ENCODE measurements around the gene ASIC2.

ASIC2 gene

DNA sequence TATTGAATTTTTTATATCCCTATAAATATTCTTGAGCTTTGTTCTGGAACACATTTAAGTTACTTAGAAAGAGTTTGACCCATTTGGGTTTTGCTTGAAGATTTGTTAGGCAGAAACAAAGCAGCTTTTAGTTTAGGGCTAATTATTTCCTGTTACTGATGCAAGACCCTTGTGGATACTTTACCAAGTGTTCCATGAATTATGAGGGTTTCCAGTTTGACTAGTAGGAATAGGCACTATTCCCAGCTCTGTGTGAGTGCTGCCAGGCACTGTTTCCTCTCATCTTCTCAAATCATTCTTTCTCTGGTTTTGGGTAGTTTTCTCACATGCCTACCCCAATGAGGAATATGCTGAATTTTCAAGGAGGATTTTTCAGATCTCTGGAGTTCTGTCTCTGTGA is 221.4 kb downstream of the ASIC2 start:
- no peak for DNase-seq (ENCODE audit: low read depth in 2 of 2)

DNA sequence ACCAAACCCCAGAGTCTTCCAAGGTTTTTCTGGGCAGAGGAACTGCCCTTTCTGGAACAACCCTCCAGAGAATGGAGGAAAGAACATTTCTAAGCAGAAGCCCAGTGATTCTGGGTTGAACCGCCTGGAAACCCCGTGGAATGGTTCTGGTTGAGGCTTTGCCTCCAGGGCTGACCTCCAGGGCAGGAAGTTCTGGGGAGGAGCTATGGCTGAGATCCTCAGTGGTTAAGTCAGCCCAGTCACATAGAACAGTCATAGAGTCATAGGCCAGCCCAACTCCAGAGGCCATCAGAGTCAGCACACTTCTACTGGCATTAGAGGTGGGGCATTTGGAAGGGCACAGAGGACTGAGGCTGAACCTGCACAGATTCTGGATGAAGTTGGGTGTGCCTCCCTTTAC is 235.5 kb downstream of the ASIC2 start:
- DNase-seq (ENCODE audit: low read depth in 2 of 2): no peak

DNA sequence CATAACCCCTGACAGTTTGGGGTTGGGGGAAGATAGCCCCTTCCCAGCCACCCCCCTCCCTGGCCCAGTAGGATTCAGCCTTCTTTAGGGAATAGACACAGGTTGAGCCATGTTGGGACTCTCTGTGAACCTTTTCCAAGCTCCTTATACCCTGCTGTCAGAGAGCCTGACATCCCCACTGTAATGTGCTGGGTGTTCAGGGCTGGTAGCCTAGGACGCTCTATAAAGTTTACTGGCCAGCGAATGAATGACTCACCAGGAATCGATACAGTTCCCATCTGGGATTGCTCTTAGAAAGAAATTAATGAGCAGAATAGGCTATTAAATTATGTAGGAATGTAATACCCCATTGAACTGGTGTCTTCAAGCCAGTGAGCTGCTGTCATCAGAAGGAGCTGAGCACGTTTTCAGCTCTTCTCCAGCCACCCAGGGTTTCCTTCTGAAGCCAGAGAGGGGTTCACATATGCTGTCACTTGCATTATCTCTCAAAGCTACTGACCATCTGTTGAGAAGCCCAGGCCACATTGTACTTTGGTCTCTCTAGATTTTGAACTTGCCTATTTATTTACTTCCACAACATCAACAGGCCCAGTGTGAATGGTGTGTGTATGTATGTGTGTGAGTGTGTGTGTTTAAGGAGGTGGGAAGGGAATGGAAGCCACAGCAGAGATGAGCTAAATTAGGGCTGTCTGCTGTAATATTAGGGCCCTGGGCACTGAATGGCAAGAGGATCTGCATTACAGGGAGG is 236.5 kb downstream of the ASIC2 start:
- no peak for DNase-seq (ENCODE audit: low read depth in 2 of 2)

DNA sequence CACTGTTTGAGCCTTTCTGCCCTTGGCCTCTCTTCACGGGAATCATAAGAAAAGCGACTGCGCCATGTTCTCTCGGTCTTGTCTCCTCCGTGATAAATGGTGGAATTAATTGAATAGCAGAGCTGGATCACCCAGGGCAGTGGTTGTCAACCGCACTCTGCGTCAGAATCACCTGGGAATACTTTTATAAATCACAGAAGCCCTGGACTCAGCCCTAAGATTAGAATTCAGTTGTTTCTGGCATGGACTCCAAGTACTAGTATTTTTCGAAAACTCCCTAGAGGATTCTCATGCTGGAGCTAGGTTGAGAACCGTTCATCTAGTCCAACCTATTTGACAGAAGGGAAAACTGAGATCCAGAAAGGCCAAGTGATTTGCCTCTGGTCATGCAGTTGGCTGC is 237.3 kb downstream of the ASIC2 start:
- DNase-seq (ENCODE audit: low read depth in 2 of 2): no peak

GRCh38 chr17:33055171-33055611 is 237.9 kb downstream of the ASIC2 start:
- DNase-seq (ENCODE audit: low read depth in 2 of 2): no peak

- no peak for DNase-seq (ENCODE audit: low read depth in 2 of 2)
Observed at GRCh38 chr17:33054412-33054811, 238.7 kb downstream of the ASIC2 start.

GRCh38 chr17:33053676-33054075 is 239.4 kb downstream of the ASIC2 start:
- no peak for DNase-seq (ENCODE audit: low read depth in 2 of 2)

DNA sequence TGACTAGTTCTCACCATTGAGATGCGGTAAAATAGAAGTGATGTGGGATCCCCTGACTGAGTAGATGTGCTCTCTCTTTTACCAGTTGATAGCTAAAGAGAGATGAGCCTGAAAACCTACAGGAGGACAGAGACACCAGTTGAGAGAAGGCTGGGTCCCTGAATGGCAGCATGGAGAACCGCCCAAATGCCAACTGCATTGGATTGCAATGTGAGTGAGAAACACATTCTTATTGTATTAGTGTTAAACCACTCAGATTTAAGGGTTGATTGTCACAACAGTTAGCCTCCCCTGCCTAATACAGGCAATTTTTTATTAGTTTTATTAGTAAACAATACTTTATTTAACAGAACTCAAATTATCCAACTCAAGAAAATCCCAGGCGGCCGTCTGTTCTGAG is 240.2 kb downstream of the ASIC2 start:
- DNase-seq (ENCODE audit: low read depth in 2 of 2): no peak

DNA sequence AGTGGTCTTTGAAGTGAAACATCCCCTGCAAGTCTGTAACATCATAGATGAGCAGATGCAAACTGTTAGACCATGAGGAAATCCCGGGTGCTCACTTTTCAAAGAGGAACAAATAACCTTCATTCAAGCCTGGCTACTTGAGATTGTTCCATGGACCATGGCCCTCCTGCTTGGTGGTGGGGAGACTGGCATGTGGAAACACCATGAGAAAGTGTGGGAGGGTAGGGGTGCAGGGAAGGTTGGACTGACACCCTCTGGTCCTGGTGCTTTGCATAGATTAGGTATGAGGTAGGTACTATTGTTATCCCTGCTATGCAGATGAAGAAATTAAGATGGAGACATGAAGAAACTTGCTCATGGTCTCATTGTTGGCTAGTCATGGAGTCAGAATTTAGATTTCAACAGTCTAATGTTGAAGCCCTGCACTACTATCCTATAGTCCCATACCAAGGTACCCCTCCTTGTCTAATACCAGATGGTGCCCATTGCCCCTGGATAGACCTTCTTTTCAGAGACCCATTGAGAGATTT is 242.4 kb downstream of the ASIC2 start:
- no peak for DNase-seq (ENCODE audit: low read depth in 2 of 2)

DNA sequence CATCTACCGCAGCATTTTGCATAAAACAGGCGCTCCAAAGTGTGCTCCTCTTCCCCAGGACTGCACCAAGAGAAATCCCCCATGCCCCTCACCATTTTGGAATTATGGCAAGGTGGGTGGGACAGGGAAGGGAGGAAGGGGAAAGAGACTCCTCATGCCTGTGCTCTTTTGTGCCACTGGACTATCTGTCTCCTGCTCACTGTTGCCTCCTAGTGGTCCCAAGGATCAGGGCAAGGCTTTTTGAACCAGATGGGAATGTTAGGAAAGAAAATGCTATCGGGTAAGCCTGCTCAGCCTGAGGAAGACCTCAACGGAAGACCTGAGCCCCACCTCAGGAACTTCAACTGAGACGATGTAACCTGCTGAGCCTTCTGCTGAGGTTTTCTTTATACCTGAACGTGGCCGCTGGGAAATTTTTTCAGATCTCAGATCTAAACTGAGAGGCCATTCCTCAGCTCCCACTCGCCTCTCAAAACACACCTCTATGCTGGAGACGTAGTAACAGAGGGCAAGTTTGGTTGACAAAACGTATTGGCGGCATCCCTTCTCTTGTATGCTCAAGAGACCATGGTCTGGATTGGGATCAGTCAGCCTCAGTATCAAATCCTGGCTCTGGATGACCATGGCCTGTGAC is 243.2 kb downstream of the ASIC2 start:
- DNase-seq (ENCODE audit: low read depth in 2 of 2): peak in 1 of 2 experiments; percentile 1

DNA sequence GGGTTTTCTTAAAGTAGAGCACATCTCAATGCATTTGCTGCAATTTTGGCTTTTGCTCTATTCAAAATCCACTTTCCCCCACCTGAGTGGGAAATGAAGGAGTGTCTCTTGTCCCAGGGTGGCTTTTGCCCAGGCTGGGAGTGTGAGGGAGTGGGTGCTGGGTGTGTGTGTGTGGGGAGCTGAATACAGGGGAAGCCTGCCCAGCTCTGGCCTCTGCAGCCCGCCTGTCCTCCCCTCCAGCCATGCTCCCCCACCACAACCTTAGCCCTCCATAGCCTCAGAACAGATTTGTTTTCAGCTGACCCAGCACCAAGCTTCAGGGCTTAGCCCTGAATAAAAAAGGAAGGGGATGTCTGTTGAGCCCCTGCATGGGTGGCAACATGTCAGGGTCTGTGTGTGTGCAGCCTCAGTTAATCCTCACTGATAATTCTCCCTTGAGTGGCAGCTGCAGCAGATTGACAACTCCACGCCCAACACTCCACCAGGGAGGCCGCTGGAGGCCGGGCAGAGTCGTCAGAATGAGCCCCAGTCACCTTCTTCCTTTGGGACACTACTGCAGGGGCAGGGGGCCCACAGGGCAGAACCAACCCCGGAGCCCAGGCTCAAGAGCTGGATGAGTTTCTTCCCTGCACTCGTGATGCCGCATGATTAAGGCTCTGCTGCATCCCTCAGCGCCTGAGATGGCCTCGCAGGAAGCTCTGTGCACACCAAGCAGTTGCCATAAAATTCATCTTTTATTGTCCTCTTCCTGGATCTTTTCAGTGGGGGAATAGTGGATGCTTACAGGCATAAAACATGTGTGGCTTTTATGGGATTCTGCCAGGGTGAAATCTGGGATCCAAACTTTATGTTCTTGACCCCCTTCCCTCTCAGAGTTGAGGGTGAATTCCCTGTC is 246.5 kb downstream of the ASIC2 start:
- no peak for DNase-seq (ENCODE audit: low read depth in 2 of 2)

GRCh38 chr17:33045216-33045615 is 247.9 kb downstream of the ASIC2 start:
- no peak for DNase-seq (ENCODE audit: low read depth in 2 of 2)

- no peak for DNase-seq (ENCODE audit: low read depth in 2 of 2)
Observed at GRCh38 chr17:33044771-33045170, 248.3 kb downstream of the ASIC2 start.

DNA sequence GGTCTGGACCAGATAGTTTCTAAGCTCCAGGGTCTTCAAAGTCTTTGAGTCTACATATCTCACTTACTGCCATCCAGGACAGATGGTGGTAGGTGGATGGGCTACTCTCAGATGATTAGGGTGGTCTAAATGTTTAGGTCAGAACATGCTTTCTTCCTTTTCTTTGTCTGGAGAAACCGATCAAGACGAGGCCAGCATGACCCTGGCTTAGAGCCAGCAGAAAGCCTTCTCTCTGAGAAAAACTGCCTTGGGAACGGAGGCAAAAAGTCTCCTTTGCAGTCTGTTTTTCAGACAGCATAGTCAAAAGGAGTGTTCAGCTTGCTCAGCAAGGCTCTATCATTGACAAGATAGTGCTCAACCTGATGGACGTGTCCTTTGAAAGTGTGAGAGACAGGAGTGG is 252.6 kb downstream of the ASIC2 start:
- DNase-seq (ENCODE audit: low read depth in 2 of 2): no peak

GRCh38 chr17:33039874-33040273 is 253.2 kb downstream of the ASIC2 start:
- peak; percentile 55 to 62 for DNase-seq (ENCODE audit: low read depth in 2 of 2)

DNA sequence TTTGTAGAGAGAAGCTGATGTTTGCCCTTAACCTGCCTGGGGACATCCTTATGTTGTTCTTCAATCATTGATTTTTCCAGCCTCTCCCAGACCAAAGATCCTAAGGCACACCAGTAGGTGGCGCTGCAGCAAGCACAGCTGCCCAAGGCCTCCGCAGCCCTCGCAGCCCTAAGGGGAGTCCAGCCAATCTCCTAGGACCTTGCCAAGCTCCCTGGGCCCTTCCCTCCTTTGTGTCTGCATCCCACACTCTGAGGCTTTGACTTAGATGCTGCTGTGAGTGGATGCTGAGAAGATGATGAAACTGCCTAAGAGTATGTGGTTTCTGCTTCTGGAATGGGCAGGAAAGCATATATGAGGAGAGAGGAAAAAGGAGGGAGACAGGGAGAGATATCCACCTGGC is 254.4 kb downstream of the ASIC2 start:
- no peak for DNase-seq (ENCODE audit: low read depth in 2 of 2)

GRCh38 chr17:33033176-33033575 is 259.9 kb downstream of the ASIC2 start:
- DNase-seq (ENCODE audit: low read depth in 2 of 2): no peak

GRCh38 chr17:33028778-33029177 is 264.3 kb downstream of the ASIC2 start:
- no peak for DNase-seq (ENCODE audit: low read depth in 2 of 2)

DNA sequence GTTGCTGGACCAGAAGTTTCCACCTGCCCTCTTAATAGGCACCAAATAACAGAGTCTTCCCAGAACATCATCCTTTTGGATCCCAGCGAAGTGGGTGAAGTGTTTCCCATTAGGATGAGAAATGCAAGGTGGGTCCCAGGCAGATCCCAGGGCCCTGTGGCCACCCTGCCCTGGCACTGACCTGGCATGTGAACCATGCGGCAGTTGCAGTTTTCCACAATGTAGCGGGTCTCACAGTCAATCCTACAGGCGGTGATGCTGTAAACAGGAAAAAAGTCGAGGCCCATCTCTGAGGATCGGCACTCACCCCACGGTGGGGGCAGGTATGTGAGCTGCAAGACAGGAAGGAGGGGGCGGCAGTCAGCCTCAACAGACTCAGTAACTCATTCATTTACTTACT is 265.0 kb downstream of the ASIC2 start:
- DNase-seq (ENCODE audit: low read depth in 2 of 2): no peak

DNA sequence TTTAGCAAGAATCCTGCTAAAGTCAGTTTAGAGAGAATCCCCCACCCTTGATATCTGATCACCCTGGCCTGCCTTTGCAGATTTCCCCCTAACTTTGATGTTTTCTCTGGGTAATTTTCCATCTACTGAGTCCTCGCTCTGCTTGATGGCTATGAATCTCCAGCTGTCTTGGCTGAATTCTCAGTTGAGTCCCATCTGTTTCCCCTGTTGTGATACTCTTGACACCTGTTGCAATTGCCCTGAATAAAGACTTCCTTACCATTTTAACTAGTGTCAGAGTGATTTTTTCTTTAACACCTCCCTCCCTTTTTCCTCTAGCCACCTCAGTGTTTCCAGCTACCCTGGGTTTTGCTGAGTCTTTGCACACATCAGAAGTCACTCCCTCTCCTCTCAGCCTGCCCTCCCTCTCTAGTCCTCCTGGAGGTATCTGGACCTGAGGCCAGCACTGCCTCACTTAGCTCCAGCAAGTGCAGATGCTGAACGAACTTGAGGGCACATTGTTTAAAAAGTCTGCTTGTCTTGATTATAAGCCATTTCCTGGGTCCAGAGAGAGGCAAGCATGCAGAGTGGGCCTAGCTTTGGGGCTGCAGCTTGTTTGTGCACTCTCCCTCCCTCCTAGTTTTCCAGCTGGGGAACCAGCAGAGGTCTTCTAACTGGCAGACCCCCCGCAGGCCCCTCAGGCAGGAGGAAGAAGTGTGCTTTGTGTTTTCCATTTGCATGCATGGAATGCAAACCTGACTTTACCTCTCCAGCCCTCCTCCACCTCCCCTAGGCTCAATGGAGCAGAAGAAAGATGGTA is 268.2 kb downstream of the ASIC2 start:
- DNase-seq (ENCODE audit: low read depth in 2 of 2): no peak

GRCh38 chr17:33023790-33024189 is 269.3 kb downstream of the ASIC2 start:
- DNase-seq (ENCODE audit: low read depth in 2 of 2): no peak

All from fibroblast of skin of left biceps (primary cell).